Vagina (tissue), 2 donors: Measurements from ENCODE around the gene ALG8.
"Not testable (repeated sequence)": the region's sequence is repeated elsewhere in the genome, so short reads cannot be mapped to it uniquely, and the experiment has no call there.

Experiments used
- CTCF ChIP-seq, 3 experiments: fragments of 450-650 bp in 2 of 3; fragments of 200-600 bp in 1 of 3; sonication (generic) in 1 of 3; IDR thresholded peaks; one replicate each; pipeline ENCODE4 v1.5.1; 2017 to 2019; ENCODE audit warnings: antibody characterized with exemption in 3 of 3, mild to moderate bottlenecking in 2 of 3, moderate library complexity in 2 of 3
- POLR2A ChIP-seq, 2 donors: fragments of 450-650 bp; IDR thresholded peaks; one replicate each; pipeline ENCODE4 v1.6.1; 2017; ENCODE audit warnings: antibody characterized with exemption in 2 of 2, mild to moderate bottlenecking in 2 of 2, moderate library complexity in 2 of 2
- POLR2AphosphoS5 ChIP-seq, 2 donors: sonication (generic); formaldehyde crosslinking; IDR thresholded peaks; one replicate each; pipeline ENCODE4 v1.9.0; 2017; ENCODE audit warnings: antibody characterized with exemption in 2 of 2, mild to moderate bottlenecking in 2 of 2, low read depth in 1 of 2; ENCODE audit not compliant: insufficient read depth in 1 of 2

DNA sequence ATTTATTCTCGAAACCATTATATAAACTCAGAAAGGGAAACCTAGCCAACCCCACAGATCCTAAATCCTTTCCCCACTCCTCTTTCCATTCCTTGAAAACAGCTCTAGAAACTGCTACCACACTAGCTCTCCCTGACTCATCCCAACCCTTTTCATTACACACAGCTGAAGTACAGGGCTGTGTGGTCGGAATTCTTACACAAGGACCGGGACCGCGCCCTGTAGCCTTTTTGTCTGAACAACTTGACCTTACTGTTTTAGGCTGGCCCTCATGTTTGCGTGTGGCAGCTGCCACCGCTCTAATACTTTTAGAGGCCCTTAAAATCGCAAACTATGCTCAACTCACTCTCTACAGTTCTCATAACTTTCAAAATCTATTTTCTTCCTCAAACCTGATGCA lies 54.9 kb downstream of the ALG8 start:
- not testable (repeated sequence) for TF ChIP-seq CTCF (IDR thresholded peaks at IDR 0.05); POLR2AphosphoS5 (IDR thresholded peaks at IDR 0.05; ENCODE audit: insufficient read depth in 1 of 2, low read depth in 1 of 2); POLR2A (IDR thresholded peaks at IDR 0.05)
